ENCODE measurements around the gene CMYA5. TPM values are rescaled to one million over a fixed set of nuclear protein-coding genes. Genes with fewer than 3 reads are reported as not detected.

Gene CMYA5
- total RNA-seq, 1 experiment from 2014 or later, result 0.22 TPM

GRCh38 chr5:79795764-79796398 lies 106.2 kb downstream of the CMYA5 start:
- ChIA-PET POLR2A (no interaction called here), RAD21 (ENCODE audit: low non-redundant PET in 1 of 2, low total read pairs in 2 of 2, uncharacterized antibody in 2 of 2, unreplicated experiment in 2 of 2) (no interaction called here), CTCF (no interaction called here)
- TF ChIP-seq MAX (IDR thresholded peaks at IDR 0.05) (no peak), SIN3A (IDR thresholded peaks at IDR 0.05; ENCODE audit: low read depth) (no peak), SRF (IDR thresholded peaks at IDR 0.05; ENCODE audit: low read depth) (no peak), SP1 (IDR thresholded peaks at IDR 0.05; ENCODE audit: low read depth) (no peak), ZBTB33 (IDR thresholded peaks at IDR 0.05; ENCODE audit: extremely low read depth, insufficient replicate concordance, low read length) (no peak), ELF1 (IDR thresholded peaks at IDR 0.05; ENCODE audit: borderline replicate concordance, low read depth) (no peak), REST (IDR thresholded peaks at IDR 0.05; ENCODE audit: low read depth) (no peak), YY1 (IDR thresholded peaks at IDR 0.05; ENCODE audit: extremely low read depth, insufficient replicate concordance, low read depth, low read length) (no peak), JUND (IDR thresholded peaks at IDR 0.05) (no peak), TCF7L2 (IDR thresholded peaks at IDR 0.05; ENCODE audit: borderline replicate concordance, extremely low read depth, insufficient read depth, insufficient read length) (no peak), POLR2AphosphoS5 (IDR thresholded peaks at IDR 0.05; ENCODE audit: low read depth, low read length) (no peak), EZH2phosphoT487 (IDR thresholded peaks at IDR 0.05; ENCODE audit: borderline replicate concordance) (no peak), CTCF (IDR thresholded peaks at IDR 0.05 in 2 of 3, conservative IDR thresholded peaks at IDR 0.05 in 1 of 3; ENCODE audit: borderline replicate concordance in 1 of 3, insufficient read depth in 1 of 3, low read depth in 2 of 3, low read length in 2 of 3) (no peak), CBX3 (IDR thresholded peaks at IDR 0.05; ENCODE audit: low read depth) (no peak), ZFX (IDR thresholded peaks at IDR 0.05) (no peak), EZH2 (IDR thresholded peaks at IDR 0.05) (no peak), POLR2A (IDR thresholded peaks at IDR 0.05; ENCODE audit: borderline replicate concordance, extremely low read depth, insufficient read depth, insufficient read length) (no peak)
- no peaks in the 10 kb centered on the region for H4K20me1 ChIP-seq (ENCODE audit: insufficient read depth)
- H3K27ac ChIP-seq (ENCODE audit: low read depth, low read length), result no peak overlapping the region
- H3K4me2 ChIP-seq (ENCODE audit: low read length), result no peak overlapping the region
- H3K36me3 ChIP-seq (ENCODE audit: control insufficient read depth in 1 of 2, insufficient read depth in 2 of 2, low read length in 2 of 2), result no peaks in the 10 kb centered on the region
- H3K9me2 ChIP-seq (ENCODE audit: insufficient read depth), result no peaks in the 10 kb centered on the region
- no peak for DNase-seq (ENCODE audit: low read depth, low spot score)
- no peaks in the 10 kb centered on the region for H3K9me3 ChIP-seq (ENCODE audit: control insufficient read depth in 1 of 2, insufficient read depth in 1 of 2, low read depth in 1 of 2, low read length in 2 of 2)
- H3K4me1 ChIP-seq (ENCODE audit: control insufficient read depth in 1 of 2, insufficient read depth in 2 of 2, low read length in 2 of 2), result no peaks in the 10 kb centered on the region
- intact Hi-C loops (cut with micrococcal nuclease), result no loop called here
- ATAC-seq, result no peak
- H2AFZ ChIP-seq (ENCODE audit: low read depth, low read length, poor library complexity, severe bottlenecking), result no peak overlapping the region
- BruUV-seq (replicated peaks), result no TSS peak
- no peak overlapping the region for H3K4me3 ChIP-seq (replicated peaks in 1 of 2; ENCODE audit: low read depth in 1 of 2, low read length in 2 of 2)
- H3K9ac ChIP-seq (ENCODE audit: low read length), result no peak overlapping the region
- no peaks in the 10 kb centered on the region for H3K79me2 ChIP-seq (ENCODE audit: insufficient read depth, low read length)
- no peaks in the 10 kb centered on the region for H3K27me3 ChIP-seq (ENCODE audit: insufficient read depth, low read length)

Data from HCT116 (cell line).